ENCODE data around the gene LHFPL3.

The LHFPL3 gene

DNA sequence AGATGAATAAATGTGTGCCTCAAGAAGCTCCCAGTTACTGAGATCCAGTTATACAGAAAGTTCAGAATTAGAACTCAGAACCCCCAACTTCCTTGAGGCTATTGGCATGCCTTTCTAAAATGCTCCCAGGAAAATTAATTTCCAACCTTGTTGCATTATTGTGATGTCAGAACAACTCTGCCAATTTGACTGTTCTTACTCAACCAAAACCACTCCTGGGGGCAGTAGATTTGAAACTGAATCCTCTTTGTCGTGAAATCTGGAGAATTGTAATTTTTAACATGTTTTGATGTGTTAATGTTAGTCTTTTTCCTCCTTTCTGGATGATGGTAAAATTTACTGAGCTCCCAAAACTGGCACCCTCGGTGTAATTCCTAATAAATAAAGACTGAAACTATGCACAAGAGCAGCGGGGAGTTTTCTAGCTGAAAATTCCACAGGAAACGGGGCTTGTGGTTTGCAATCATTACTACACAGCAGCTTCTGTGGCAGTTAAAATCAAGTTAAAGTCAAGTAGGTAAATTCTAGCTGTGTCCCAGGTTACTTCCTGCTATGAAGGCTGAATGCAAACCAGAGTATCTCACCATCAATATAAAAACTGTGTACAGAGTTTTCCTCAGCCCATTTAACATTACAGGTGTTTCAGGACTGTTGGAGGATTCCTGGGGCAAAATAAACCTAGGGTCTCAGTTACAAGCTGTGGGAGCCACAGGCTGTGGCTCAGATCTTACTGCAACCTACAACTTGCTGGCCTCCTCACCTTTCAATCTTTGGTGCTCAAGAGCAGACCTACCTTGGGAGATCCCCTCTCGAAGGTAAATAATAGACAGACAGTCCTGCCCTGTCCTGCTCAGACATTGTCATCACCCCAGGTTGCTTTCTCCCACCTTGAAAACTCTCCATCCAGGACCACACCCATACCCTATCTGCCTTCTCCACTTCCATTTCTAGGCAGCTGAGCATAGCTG is 529.3 kb downstream of the LHFPL3 start:
- no peak for DNase-seq

GRCh38 chr7:104859754-104860426 is 531.5 kb downstream of the LHFPL3 start:
- DNase-seq: no peak

- no peak for DNase-seq
Measured at GRCh38 chr7:104861729-104862390, 533.5 kb downstream of the LHFPL3 start.

DNA sequence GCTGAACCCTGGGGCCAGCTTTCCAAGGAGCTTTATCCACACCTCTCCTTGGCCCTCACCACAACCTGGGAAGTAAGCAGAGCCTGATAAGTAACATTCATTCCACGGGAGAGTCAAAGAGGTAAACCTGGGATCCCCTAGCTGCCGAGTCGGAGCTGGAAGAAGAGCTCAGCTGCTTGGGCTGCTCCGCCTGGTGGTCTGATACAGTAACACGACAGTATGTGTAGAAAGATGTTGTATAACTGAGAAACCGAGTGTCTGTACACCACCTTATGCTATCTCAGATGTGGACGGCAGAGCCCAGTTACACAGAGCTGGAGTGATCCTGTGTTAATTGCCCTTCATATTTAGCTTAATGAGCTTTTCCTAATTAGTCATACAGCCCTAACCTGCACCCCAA is 534.3 kb downstream of the LHFPL3 start:
- no peak for DNase-seq

DNA sequence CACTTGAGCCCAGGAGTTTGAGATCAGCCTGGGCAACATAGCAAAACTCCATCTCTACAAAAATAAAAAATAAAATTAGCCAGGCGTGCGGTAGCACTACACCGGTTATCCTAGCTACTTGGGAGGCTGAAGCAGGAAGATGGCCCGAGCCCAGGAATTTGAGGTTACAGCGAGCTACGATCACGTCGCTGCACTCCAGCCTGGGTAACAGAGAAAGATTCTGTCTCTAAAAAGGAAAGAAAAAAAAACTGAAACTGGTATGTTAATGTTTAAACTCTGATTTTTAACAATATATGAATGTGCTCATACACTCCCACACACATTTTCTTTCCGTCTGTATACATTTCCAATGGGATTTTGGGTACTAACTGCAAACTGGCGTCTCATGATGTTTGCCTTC is 545.0 kb downstream of the LHFPL3 start:
- no peak for DNase-seq

DNA sequence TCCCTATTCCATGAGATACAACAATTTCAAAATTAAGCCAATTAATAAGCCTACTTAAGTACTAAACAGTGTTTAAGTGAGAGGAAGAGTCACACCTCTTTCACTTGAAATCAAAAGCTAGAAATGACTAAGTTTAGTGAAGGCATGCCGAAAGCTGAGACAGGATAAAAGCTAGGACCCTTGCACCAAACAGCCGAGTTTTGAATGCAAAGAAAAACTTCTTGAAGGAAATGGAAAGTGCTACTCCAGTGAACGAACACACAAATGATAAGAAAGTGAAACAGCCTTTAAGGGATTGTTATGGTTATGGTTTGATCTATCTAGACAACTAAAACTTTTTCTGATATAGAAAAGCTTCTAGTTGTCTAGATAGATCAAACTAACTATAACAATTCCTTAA is 550.2 kb downstream of the LHFPL3 start:
- no peak for DNase-seq

GRCh38 chr7:104883248-104883717 is 554.9 kb downstream of the LHFPL3 start:
- DNase-seq: no peak

GRCh38 chr7:104883718-104884452 is 555.5 kb downstream of the LHFPL3 start:
- peak; percentile 70 to 76 for DNase-seq

DNA sequence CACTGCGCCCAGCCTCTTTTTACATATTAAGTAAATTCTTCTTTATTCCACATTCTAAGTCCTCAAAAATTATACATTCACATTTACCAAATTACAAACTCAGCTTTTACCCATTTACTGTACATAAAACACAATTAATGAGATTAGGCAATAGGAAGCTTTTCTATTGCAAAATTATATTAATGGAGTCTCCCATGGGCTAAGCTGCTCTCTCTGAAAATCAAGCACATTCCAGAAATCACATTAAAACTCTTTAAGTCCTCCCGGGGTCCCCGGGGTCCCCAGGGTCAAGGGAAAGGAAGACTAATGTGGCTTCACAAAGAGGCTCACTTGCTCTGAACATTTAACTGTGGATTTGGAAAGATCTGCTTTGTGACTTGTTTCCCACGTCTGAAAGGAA is 558.2 kb downstream of the LHFPL3 start:
- no peak for DNase-seq

GRCh38 chr7:104890216-104890615 is 561.8 kb downstream of the LHFPL3 start:
- no peak for DNase-seq

- no peak for DNase-seq
Measured at GRCh38 chr7:104891949-104892348, 563.5 kb downstream of the LHFPL3 start.

- no peak for DNase-seq
Measured at GRCh38 chr7:104894314-104894713, 565.9 kb downstream of the LHFPL3 start.

DNA sequence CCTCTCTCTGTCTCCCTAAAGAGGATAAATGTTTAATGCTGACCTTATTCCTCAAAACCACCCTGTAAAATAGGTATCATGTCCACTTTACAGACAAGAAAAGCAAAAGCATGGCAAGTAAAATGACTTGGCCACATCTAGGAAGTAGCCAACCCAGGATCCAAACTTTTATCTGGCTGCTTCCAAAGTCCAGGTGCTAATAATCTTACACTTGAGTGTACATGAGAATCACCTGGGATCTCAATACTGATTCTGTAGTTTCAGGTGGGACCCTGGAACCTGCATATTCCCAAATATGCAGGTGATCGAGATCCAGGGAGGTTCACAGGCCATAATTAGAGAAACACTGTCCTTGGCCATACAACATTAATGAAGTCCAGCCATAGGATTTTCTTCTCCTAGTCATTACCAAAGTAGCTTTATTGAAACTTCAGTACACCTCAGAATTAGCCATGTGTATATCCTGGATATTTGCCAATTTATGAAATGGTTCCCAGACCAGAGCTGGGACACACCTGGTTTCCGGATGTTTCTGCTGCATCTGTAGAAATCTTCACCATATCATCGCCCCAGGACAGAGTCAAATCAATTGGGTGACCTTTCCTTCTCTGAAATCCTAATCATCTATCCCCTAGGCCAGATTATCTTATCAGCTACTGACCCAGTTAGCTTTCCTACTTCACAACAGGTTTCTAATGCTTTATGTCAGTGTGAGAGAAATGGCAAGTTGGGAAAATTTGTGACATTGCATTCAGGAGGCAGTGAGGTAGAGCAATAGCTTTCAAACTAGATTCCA is 566.5 kb downstream of the LHFPL3 start:
- no peak for DNase-seq

GRCh38 chr7:104895522-104896236 is 567.3 kb downstream of the LHFPL3 start:
- DNase-seq: no peak

- no peak for DNase-seq
Measured at GRCh38 chr7:104898434-104898833, 570.0 kb downstream of the LHFPL3 start.

DNA sequence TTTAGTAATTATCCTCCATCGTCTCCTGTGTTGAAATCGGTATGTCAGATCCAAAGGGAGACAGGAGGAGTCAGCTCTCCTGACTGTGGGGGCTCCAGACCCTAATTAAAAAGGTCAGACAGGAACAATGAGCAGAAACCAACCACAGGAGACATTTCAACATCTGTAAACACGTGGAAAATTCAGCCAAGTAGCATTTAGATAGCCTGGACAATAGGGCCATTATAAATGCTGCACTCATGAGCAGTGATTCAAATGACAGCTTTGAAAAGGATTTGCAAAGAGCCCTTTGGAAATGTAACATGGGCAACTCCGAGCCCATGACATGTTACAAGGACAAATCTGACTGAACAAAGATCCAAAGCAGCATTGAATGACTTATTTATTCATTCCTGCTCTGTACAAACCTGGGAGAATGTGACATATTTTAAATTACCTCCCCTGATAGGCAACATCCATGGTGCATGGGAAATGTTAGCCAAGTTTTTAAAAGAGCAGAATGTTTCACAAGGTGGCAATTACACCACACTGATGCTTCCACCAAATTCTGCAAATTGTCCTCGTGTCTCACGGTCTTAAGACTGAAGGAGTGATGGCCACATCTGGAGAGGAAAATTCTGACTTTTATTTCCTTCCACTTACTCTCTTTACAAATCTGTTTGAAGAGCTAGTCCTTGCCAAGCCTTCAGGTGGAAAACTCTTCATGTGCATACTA is 572.3 kb downstream of the LHFPL3 start:
- no peak for DNase-seq

DNA sequence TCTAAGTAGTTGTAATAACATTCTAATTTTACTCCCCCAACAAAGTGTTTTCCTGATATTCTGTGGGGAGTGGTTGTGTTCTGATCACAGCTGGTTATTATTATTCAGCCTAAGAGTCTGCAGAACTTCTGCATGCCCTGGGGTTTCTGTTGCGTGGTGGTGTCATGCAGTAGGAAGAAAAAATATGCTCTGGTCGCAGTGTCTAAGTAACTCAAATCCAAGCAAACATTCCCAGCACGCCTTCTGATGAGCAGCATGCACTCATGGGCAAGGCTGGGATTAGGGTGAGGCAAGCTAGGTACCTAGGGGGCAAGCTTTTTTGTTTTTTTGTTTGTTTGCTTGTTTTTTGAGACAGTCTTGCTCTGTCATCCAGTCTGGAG is 572.8 kb downstream of the LHFPL3 start:
- no peak for DNase-seq

DNA sequence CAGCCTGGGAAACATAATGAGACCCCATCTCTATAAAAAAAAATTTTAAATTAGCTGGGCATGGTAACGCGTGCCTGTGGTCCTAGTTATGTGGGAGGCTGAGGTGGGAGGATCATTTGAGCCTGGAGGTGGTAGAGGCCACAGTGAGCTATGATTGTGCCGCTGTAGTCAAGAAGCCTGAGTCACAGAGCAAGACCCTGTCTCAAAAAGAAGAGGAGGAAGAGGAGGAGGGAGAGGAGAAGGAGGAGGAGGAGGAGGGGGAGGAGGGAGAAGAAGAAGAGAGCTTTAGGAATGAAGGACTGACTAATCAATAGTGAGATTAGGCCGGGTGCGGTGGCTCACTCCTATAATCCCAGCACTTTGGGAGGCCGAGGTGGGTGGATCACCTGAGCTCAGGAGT is 573.8 kb downstream of the LHFPL3 start:
- DNase-seq: no peak

DNA sequence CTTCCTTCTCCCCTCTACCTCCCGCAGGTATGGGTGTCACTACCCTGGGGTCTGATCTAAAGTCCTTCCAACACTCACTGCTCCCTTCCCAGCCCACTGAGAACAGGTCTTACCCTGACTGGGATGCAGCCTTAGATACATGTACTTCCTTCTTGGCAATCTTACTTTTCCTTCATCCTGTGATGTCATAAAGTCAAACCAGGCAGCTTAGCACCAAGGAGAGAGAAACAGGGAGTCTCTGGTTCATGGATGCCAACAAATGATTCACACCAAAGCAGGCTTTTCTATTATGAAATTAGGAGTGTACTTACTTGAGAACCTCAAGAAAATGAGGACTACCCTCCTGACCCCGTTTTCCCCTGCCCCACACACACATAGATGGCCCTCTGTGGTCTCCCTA is 574.6 kb downstream of the LHFPL3 start:
- DNase-seq: no peak

DNA sequence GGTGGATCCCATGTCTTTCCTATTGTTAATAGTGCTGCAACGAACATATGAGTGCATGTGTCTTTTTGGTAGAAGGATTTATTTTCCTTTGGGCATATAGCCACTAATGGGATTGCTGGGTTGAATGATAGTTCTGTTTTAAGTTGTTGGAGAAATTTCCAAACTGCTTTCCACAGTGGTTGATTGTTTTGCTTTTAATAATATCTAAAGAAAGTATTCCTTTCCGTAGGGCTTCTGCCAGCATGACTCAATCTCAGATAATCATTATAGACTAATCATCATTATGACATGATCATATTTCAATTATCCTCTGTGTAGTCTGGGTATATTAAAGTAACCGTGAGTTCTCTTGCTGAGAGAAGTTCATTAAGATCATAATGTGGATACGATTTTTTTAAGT is 575.4 kb downstream of the LHFPL3 start:
- DNase-seq: no peak

- no peak for DNase-seq
Measured at GRCh38 chr7:104906032-104906431, 577.6 kb downstream of the LHFPL3 start.

Data from CD4-positive, alpha-beta T cell treated with Interferon alpha-2 for 1 hour (primary cell).